GM19372 (cell line): ENCODE measurements around the gene DEPP1.
A peak's percentile ranks its signal among the peaks of the same experiment; 100 is the strongest.

Experiments
- ATAC-seq: cut with Tn5 transposase; IDR thresholded peaks from one replicate; pipeline ENCODE4 v1.9.1; 2021; ENCODE audit warnings: mild to moderate bottlenecking, low read depth, moderate library complexity; ENCODE audit not compliant: unreplicated experiment

The DEPP1 gene

DNA sequence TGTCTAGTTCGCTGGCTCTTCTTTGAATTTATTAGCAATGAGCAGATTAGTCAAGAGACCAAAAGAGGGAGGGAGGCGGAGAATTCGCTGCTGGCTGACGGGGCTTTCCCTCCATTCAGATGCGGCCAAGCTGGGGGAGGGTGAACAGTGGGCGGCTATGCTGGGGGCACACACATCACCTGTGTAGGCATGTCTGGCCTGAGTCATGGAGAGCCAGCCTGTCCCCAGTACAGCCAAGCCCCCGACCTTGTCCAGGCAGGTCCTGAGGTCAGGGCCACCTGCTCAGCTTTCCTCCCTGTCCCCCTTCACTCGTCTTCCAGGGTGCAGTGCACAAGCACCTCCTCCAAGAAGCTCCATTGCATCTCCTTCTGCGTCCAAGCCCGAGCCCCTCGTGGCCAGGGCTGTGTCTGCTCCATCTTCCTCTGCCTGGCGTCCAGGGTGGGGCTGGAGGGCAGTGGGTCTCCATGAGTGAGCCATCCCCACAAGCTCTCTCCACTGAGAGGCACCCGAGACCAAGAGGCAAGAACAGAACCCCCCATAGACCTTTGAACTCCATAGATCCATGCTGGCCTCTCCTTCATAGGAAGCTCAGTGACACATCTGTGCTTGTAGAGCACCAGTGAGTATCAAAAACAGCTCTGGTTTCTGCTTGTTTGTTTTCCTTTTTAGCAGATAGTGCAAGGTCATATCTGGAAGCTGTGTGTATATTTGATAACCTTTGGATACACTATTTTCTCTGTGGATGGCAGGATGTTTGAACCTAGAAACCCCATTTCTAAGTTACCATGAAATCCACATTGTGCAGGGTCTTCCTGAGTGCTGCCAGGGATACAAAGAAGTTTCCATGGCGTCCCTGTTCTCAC, 1.9 kb upstream of the DEPP1 start:
- no peak for ATAC-seq

DNA sequence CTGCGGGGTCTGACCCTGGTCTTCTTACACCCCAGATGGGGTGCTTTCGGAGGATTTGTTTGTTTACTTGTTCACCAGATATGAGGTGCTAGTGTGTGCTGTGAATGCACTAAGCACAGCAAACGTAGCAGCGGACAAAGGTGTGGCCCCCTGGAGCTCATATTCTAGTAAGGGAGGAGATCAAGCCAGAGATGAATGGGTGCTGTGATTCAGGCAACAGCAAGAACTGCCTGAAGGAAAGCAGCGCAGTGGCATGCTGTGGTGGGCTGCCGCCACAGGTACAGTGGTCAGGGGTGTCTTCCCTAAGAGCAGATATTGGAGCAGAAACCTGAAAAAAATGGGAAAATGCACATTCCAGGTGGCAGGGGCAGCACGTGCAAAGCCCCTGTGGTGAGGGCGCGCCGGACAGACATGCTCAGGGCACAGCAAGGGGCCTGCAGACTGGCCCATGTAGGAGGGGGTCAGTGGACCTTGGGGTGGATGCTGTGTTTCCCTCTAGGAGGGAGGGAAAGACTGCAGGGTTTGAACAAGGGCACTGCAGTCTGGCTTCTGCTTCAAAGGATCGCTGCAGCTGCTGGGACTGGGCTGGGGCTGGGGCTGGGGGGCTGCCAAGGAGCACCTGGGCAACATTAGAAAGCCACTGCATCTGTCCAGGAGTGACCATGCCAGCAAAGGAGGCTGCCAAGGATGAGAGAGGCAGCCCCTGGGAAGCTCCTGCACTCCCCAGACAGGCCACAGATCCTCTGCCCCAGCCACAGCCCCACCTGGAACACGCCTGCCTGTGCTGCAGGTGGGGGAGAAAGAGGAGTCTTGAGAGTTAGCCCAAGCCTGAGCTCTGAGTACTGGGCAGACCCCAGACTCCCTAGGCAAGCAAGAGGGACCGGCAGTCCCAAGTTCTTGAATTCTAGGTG, 927 bp upstream of the DEPP1 start:
- ATAC-seq, result no peak

DNA sequence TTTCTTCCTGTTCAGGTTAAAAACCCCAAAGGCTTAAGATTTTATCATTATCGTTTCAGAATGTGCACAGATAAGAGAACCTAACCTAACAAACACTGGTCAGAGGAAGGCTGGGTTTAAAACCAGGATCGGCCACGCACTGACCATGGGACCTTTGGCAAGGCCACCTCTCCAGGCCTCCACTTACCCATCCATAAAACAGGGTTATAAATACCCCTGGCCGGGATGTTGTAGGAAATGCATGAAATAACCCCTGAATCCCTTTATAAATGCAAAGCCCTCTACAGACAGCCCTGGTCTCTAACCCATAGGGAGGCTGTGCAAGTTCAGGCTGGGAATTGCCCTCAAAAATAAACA, 418 bp downstream of the DEPP1 start:
- no peak for ATAC-seq

DNA sequence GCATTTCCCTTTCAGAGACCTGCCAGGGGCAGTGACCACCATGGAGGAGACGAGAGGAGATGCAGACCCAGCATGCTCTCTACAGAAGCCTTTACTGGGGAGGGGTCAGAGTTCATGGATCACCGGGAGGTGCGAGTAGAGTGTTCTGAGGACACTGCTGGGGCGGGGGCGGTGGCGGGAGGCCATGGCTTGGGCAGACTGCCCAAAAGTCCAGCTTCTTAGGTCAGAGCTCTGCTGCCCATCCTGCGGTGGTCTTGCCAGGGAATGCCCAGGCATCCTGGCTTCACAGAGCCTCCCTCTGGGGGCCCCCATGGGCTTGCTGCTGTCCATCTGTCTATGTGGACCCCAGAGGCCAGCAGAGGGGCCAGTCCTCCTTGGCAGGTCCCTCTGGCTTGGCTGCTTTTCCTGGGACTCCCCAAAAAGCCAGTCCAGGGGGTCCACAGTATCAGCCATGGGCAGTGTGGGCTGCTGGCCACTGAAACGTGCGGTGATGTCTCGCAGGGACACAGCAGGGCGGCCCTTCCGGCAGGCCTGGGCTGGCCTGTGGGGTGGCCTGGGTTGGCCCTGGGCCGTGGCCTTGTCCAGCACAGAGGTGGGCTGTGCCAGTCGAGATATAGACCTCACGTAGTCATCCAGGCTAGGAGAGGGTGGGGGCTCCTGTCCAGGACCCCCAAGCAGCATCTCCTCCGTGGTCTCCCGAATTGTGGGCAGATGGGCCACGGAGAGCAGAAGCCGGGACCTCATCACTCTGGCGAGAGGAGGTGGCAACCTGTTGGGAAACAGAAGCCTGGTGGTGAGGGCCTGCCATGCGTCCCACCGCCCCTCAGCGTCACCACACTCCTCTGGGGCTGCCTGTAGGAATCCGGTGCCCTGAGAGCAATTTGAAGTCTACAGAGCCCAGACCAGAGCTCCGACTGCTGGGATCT, 1.1 kb downstream of the DEPP1 start:
- no peak for ATAC-seq

DNA sequence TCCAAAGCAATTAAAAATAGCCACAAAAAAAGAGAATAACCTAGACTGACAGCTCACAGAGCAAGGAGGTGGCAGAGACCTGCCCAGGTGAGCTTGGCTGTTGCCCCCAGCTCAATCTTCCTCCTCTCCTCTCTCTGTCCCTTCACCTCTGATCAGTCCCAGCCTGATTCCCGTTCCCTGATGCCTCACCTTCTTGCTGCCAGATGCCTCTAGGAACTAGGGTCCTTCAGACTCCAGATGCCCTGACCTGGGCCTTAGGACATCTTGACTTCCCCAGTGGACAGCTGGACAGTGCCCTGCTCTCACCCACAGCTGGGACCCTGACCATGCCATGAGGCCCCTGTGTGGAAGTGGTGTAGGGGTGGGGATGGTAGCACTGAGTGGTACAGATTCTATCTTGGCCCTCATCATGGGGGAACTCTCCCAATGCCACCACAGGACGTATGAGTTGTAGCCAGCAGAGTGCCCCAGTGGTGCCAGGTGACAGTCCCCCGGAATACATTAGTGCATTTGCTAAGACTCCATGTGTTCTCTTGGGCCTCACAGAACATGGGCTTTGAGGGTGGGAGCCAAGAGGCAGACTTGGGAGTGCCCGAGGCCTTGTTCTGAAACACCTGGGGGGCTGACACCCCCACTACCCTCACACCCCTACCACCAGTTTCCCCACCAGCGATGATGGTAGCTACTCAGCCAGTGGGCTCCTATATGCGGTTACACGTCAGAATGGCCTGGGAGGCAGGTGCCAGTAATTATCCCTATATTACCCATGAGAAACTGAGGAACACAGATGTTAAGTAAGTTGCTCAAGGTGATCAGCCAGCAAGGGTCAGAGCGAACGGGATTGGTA, 2.0 kb downstream of the DEPP1 start:
- ATAC-seq, result no peak

DNA sequence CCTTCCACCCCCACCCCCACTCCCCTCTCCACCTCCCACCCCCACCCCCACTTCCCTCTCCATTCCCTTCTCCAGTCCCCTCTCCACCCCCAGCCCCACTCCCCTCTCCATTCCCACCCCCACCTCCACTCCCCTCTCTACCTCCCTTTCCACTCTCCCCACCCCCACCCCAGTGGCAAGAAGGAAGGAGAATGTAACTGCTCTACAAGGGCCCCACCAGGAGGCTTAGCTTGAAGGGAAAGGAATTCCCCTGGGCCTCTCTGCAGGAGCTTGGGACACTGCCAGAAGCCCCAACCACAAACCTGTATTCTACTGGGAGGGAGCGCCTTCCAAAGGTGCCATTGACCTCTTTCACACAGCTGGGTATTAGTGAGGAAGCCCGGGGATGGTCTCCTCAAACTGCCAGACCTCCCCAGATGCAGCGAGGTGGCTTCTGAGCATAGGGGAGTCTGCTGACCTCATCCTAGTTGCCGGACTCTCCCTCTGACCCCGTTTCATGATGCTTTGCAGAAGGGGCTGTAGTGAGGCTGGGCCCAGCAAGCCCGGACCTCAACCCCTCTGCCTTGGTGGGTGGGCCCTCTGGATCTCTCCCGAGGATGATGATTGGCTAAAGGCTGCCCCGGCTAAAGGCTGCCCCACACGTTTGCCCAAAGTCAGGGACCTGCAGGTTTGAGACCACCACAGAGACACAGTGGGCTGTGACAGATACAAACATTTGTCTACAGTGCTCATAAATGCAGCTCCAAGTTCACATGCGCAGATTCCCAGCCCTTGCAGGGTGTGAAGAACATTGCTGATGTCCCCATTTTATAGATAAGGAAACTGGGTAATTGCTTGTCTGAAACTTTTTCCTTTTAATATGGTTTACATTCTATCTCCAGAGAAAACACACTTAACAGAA, 2.9 kb downstream of the DEPP1 start:
- ATAC-seq, result no peak

DNA sequence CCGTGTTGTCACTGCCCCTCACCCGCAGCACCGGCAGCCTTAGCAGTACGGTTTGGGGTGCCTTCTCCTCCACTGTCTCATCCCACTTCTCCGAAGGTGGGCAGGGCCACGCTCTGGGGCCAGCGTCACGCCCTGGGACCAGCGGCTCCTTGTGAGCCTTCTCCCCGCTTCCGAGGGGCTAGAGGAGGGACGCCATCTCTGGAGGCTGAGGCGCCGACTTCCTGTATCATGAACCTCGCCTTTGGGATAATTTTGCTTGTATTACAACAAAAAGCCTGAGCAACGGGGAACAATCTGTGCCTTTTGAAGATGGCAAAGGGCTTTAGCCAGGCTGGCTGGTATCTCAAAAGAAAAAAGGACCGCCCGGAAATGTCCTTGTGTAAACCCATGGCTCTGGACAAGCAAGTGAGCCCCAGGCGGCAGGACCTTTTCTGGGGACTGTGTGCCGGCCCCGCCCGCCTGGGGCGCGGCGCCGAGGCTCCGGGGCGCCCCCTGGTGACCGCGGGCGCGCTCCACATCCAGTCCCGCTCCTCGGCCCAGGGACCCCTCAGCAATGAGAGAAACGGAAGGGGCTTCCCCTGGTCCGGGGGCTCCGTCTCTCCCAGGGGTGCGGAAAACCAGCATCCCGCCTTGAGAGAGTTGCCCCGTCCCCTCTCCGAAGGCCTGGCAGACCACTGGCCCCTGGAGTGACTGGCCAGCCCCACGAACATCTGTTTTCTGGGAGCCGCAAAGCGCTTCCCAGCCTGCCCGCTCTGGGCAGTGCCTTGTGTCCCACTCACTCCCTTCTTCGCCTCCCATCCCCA, 3.8 kb downstream of the DEPP1 start:
- peak; percentile 83 for ATAC-seq

DNA sequence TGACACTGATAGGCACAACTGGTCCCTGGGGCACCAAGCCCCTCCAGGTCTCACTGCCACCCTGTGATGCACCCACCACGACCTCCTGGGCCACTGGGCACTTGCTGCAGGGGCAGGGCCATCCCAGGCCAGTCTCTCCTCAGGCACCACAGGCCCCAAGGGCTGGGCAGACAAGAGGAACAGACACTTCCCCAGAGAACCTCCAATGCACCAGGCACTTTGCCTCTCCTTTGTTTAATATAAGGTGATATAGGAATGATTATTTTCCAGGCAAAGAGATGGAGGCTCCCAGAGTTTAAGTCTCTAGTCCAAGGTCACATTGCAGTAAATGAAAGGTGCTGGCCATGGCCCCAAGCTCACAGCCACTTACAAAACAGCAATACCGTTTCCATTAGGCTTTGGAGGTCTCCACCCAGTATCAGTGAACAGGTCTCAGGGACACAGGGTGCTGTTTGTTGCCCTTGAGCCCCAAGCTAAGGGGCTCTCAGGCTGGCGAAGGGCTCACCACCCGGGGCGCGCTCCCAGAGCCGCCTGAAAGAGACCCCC, 4.5 kb downstream of the DEPP1 start:
- ATAC-seq, result peak; percentile 7

DNA sequence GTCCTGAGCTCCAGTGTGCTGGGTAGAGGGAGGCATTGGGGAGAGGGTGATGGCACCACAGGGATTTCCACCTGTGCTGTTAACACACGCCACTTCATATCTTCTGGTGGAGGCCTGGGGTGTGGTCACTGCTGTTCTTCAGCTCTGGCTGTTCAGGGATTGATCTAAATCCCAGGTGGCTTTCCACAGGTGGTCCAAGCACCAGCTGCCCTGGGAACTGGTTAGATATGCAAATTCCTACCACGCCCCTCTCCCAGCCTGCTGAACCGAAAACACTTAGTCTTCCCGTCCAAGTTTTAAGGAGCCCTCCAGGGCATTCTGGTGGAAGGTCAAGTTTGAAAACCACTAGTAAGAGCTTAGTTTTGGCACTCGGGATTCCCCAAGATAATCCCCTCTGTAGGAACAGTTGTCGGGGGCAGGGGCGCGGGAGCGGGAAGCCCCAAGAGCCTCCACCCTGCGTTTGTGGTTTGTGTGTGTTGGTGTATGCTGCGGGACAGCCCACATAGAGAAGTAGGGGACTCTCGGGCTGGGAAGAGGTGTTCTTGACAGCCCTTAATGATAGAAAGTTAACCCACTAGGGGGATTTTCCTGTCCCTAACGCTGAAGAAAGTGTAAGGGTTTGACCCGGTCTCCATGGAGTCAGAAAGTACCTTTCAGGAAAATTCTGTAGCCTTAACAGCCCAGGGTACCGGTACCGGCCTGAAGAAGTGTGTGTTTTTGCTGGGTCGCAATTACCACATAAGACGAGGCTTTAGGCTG, 5.1 kb downstream of the DEPP1 start:
- no peak for ATAC-seq

DNA sequence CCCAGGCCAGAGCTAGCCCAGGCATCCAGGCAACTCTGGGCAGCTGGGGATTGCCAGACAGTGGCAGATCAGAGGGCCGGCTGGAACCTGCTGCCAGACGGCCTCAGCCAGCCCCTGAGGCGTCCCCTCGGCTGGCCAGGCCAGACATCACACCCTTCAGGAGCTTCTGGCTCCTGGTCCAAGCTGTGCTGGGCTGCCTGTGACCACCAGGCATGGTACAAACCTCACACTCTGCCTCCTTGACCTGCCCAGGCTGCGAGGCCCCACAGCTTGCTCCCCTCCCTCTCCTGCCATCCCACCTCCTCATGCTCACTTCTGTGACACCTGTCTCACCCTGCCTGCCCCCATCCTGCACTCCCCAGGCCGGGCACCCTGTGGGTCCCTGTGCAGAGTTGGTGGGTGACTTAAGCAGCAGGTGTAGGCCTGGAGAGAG, 5.7 kb downstream of the DEPP1 start:
- no peak for ATAC-seq

DNA sequence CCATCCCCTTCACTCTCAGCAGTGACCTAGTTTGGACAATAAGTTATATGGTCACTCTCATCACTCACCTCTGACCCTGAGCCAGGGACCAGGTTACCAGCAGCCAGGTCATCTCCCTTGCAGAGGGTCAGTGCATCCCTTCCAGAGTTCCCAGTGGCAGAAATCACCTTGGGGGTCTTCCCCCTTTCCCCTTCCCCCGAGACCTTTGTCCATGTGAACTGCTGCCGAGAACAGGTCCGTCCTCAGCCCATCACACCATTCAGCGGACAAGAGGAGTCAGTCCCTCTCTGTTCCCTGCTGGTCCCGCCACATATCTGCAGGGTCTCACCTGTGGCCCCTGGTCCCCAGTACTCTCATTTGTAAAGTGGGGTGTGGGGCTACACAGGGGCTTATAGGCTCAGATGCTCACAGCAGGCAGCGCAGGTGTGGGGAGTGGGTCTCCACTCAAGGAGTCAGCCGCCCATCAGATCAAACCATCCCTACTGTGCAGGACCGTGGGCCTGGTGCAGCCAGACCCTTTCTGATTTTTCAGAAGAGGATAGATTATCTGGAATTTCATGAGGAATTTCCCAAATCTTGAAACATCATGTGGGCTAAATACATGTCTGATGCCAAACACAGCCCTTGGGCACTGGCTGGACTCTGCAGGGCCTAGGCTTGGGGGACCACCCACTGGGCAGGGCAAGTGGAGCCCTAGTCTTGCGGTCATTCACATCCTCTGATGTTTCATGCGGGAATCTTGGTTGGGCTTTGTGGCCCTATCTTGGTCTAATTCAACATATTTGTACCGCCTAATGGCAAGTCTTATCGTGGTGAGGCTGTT, 6.5 kb downstream of the DEPP1 start:
- ATAC-seq, result no peak

DNA sequence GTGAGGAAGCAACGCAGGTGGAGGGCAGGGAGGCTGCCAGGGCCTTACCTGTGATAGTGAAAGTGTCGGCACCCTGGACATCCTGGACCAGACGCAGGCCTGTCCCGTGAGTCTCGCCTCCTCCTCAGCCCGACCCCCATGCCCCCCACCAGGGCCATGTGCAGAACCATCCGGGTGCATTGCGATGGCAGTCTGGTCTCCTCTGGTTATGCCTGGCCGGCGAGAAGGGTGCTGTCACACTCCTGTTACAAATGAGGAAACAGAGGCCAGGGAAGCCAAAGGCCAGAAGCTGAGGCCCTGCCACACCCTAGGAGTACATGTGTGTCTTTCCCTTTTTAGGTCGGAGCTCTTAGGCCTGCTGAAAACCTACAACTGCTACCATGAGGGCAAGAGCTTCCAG, 7.2 kb downstream of the DEPP1 start:
- no peak for ATAC-seq

DNA sequence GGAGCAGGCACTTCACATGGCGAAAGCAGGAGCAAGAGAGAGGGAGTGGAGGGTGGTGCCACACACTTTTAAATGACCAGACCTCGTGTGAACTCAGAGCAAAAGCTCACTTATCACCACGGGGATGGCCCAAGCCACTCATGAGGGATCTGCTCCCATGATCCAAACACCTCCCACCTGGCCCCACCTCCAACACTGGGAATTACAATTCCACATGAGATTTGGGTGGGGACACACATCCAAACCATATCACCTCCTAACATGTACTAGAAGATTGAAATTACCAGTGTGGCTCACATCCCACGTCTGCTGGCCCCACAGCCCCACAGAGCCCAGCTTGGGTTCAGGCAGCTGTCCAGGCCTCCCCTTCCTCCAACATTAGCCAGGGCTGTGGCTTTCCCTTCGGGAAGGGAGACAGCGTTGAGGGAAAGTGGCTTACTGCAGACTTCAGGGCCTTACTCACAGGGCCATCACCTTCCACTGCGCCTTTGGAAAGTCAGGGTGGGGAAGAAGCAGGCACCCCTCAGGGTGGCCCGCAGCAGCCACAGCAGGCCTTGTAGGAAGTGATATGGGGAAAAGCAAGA, 7.7 kb downstream of the DEPP1 start:
- ATAC-seq, result no peak

DNA sequence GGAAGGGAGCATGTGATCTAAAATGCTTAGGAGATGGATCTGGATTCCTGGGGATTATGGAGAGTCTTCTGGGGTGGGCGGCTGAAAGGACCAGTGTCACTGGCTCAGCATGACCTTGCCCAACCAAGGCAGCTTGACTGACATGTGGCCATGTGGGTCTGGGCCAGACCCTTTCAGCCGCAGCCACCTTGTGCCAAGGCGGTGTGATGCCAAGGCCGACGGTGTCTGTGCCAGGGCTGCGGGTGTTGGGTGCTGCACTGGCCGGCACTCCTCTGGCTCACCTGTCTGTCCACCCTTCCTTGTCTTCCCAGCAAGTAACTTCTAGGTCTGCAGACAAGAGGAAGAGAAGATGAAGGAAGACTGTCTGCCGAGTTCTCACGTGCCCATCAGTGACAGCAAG, 8.8 kb downstream of the DEPP1 start:
- ATAC-seq, result no peak

DNA sequence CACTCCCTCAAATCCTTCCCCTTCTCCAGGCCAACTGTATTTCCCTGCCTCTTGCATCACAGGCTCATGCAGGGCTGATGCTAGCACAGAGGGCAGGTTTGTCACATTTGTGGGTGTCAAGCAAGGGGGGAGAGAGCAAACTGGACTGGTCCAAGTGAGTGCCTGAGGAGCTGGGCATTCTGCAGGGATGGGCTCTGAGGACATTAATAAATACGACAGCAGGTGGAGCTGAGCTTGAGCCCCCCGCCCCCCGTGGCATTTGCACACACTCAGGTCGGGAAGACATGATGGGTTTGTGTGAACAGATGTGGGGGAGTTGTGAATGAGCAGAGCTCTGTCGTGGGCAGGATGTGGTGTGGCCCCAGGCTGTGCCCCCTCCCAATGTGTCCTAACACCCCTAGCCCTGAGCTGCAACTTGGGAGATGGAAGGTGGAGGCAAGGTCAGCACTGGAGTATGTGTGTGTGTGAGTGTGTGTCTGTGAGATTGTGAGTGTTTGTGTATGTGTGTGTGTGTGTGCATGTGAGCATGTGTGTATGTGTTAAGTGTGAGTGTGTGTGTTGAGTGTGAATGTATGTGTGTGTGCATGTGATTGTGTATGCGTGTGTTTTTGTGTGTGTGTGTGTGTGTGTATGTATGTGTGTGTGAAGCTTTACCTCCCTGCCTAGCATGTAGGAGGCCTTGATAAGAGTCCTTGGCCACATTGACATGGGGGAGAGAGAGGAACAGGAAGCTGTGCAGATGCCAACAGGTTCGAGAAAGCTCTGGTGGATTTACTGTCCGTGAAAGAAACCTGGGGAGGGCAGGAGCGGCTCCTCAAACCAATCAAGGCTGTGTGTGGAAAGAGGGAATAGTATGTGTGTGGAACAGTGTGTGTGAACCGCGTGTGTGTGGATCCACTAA, 9.9 kb downstream of the DEPP1 start:
- ATAC-seq, result no peak
